ENCODE data around the gene ASS1. TPM values are rescaled to one million over a fixed set of nuclear protein-coding genes. Genes with fewer than 3 reads are reported as not detected.

Gene ASS1
- 18.5 and 32.0 TPM in 2 replicates for polyA plus RNA-seq

DNA sequence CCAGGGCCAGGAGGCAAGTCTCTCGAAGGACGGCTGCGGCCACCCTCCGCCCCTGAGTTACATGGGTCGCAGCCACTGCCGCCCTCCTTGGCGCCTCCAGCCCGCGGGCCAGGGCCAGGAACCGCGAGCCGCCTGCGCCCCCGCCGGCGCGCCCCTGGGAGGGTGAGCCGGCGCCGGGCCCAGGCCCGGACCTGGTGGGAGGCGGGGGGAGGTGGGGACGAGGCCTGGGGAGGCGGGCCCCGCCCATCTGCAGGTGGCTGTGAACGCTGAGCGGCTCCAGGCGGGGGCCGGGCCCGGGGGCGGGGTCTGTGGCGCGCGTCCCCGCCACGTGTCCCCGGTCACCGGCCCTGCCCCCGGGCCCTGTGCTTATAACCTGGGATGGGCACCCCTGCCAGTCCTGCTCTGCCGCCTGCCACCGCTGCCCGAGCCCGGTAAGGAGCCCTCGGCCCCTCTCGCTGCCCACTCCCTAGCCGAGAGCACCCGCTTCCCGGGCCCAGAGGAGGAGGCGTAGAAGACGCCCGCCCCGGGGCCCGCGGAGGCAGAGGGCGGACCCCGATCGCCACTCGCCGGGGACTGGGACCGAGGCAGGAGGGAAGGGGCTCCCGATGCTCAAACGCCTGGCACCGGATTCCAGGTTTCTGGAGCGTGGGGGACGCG lies at the start of gene ASS1:
Gene ASS1 (plus strand): TSS at position 397 of the 657 bp plus-strand sequence. CDS start 7,268 bp downstream, outside the sequence.

Other genes with a start within 250 kb of the ASS1 start
- not detected in 2 replicates for gene HMCN2, start 179.2 kb upstream of the ASS1 start, polyA plus RNA-seq
- gene FUBP3, start 134.6 kb downstream of the ASS1 start, polyA plus RNA-seq, result 17.2 and 17.3 TPM in 2 replicates
- gene PRDM12, start 219.6 kb downstream of the ASS1 start, polyA plus RNA-seq, result 0.41 and 0.44 TPM in 2 replicates
- 15.2 and 18.6 TPM in 2 replicates for gene EXOSC2, start 248.8 kb downstream of the ASS1 start, polyA plus RNA-seq

Data from Purkinje cell (primary cell).